Activated CD4-positive, alpha-beta memory T cell treated with anti-CD3 and anti-CD28 coated beads, Interleukin-2, amount 10 ng/mL, durations not matched to agents 7 days and 5 days (primary cell): ENCODE data around the gene DCAF10. TPM values are rescaled to one million over a fixed set of nuclear protein-coding genes. Genes with fewer than 3 reads are reported as not detected.
"Not testable (repeated sequence)": the region's sequence is repeated elsewhere in the genome, so short reads cannot be mapped to it uniquely, and the experiment has no call there.

Source experiments
- CTCF ChIA-PET: fragments of 350-600 bp; sonication (Branson Sonifier 250); formaldehyde crosslinking; loops from one replicate; lab custom pipeline; 2021; ENCODE audit warnings: antibody characterized with exemption, inconsistent platforms; lab: Charles Lee
- POLR2A ChIA-PET: fragments of 350-600 bp; sonication (Branson Sonifier 250); formaldehyde crosslinking; loops from one replicate; lab custom pipeline; 2021; ENCODE audit warnings: antibody characterized with exemption; lab: Charles Lee
- DNase-seq: peaks from one replicate; pipeline ENCODE4 v3.0.0-alpha.2; 2020
- H3K27ac Mint-ChIP-seq: one replicate; pipeline ENCODE4 v1.8.0; 2021; ENCODE audit warnings: mild to moderate bottlenecking, mixed read lengths
- H3K27me3 Mint-ChIP-seq: one replicate; pipeline ENCODE4 v1.8.0; 2021; ENCODE audit warnings: mixed read lengths
- H3K36me3 Mint-ChIP-seq: one replicate; pipeline ENCODE4 v1.8.0; 2021; ENCODE audit warnings: low read depth, mixed read lengths
- H3K4me1 Mint-ChIP-seq: one replicate; pipeline ENCODE4 v1.8.0; 2021; ENCODE audit warnings: mixed read lengths
- H3K4me3 Mint-ChIP-seq: one replicate; pipeline ENCODE4 v1.8.0; 2021; ENCODE audit warnings: mild to moderate bottlenecking, mixed read lengths
- H3K9me3 Mint-ChIP-seq: one replicate; pipeline ENCODE4 v1.8.0; 2021; ENCODE audit warnings: mixed read lengths
- total RNA-seq, 2 experiments: library from RNA; stranded (reverse); gene quantifications; one replicate each; pipeline ENCODE4 v1.2.3, GENCODE V29; 2021

DCAF10 gene
- total RNA-seq, 2 experiments from 2014 or later: 18.7 to 20.7 TPM

- ChIA-PET POLR2A (no interaction called here), CTCF (no interaction called here)
- Mint-ChIP-seq H3K36me3 (peaks cover 2% of the 10 kb centered on the region), H3K4me1 (peaks cover 9% of the 10 kb centered on the region), H3K27me3 (no peaks in the 10 kb centered on the region), H3K4me3 (no peak overlapping the region), H3K27ac (no peak overlapping the region), H3K9me3 (no peaks in the 10 kb centered on the region)
- DNase-seq: no peak
Observed at GRCh38 chr9:37839496-37840461, 39.2 kb downstream of the DCAF10 start.

- no peak for DNase-seq
- Mint-ChIP-seq H3K9me3 (no peaks in the 10 kb centered on the region), H3K4me3 (no peak overlapping the region), H3K27ac (no peak overlapping the region), H3K27me3 (no peaks in the 10 kb centered on the region), H3K4me1 (peaks cover 9% of the 10 kb centered on the region), H3K36me3 (peaks cover 8% of the 10 kb centered on the region)
- ChIA-PET POLR2A (no interaction called here), CTCF (no interaction called here)
Observed at GRCh38 chr9:37840560-37841194, 40.1 kb downstream of the DCAF10 start.

GRCh38 chr9:37852222-37852621 lies 51.6 kb downstream of the DCAF10 start:
- no peak overlapping the region for H3K27ac Mint-ChIP-seq
- no peak overlapping the region for H3K4me3 Mint-ChIP-seq
- CTCF ChIA-PET: no interaction called here
- POLR2A ChIA-PET: interaction anchor here (0.7 kb wide), 1 partner anchor 219 kb away, joined by 3 read pairs; no protein-coding TSS in a partner anchor
- no peaks in the 10 kb centered on the region for H3K9me3 Mint-ChIP-seq
- H3K27me3 Mint-ChIP-seq: no peaks in the 10 kb centered on the region
- DNase-seq: no peak
- peaks cover 7% of the 10 kb centered on the region for H3K36me3 Mint-ChIP-seq
- H3K4me1 Mint-ChIP-seq: no peaks in the 10 kb centered on the region

- H3K36me3 Mint-ChIP-seq: peaks cover 20% of the 10 kb centered on the region
Observed at GRCh38 chr9:37856551-37856950, 56.0 kb downstream of the DCAF10 start.

GRCh38 chr9:37859043-37859442 lies 58.4 kb downstream of the DCAF10 start:
- Mint-ChIP-seq H3K36me3 (peaks cover 24% of the 10 kb centered on the region), H3K4me3 (no peak overlapping the region), H3K9me3 (no peaks in the 10 kb centered on the region), H3K27me3 (no peaks in the 10 kb centered on the region), H3K4me1 (no peaks in the 10 kb centered on the region), H3K27ac (no peak overlapping the region)
- CTCF ChIA-PET: interaction anchor here (0.8 to 1.1 kb wide), 3 partner anchors 42 to 58 kb away, joined by 3 to 4 read pairs (median 3); no protein-coding TSS in a partner anchor
- POLR2A ChIA-PET: no interaction called here
- DNase-seq: no peak

More at GRCh38 chr9:37856551-37856950, 56.0 kb downstream of the DCAF10 start:
- no peak overlapping the region for H3K4me3 Mint-ChIP-seq
- POLR2A ChIA-PET: no interaction called here
- H3K27me3 Mint-ChIP-seq: no peaks in the 10 kb centered on the region
- H3K4me1 Mint-ChIP-seq: no peaks in the 10 kb centered on the region
- CTCF ChIA-PET: interaction anchor here (0.5 kb wide), 1 partner anchor 30 kb away, joined by 4 read pairs; no protein-coding TSS in a partner anchor
- H3K27ac Mint-ChIP-seq: no peak overlapping the region
- DNase-seq: no peak
- no peaks in the 10 kb centered on the region for H3K9me3 Mint-ChIP-seq

- POLR2A ChIA-PET: no interaction called here
- no peaks in the 10 kb centered on the region for H3K9me3 Mint-ChIP-seq
- H3K36me3 Mint-ChIP-seq: peaks cover 20% of the 10 kb centered on the region
- no peak overlapping the region for H3K27ac Mint-ChIP-seq
- DNase-seq: no peak
- no peaks in the 10 kb centered on the region for H3K27me3 Mint-ChIP-seq
- CTCF ChIA-PET: no interaction called here
- H3K4me3 Mint-ChIP-seq: no peak overlapping the region
- no peaks in the 10 kb centered on the region for H3K4me1 Mint-ChIP-seq
Observed at GRCh38 chr9:37862530-37862929, 61.9 kb downstream of the DCAF10 start.

GRCh38 chr9:37870081-37870798 lies 69.6 kb downstream of the DCAF10 start:
- no peak overlapping the region for H3K4me3 Mint-ChIP-seq
- no peak overlapping the region for H3K27ac Mint-ChIP-seq
- no peaks in the 10 kb centered on the region for H3K9me3 Mint-ChIP-seq
- H3K36me3 Mint-ChIP-seq: peaks cover 2% of the 10 kb centered on the region
- POLR2A ChIA-PET: no interaction called here
- CTCF ChIA-PET: no interaction called here
- DNase-seq: no peak
- H3K27me3 Mint-ChIP-seq: no peaks in the 10 kb centered on the region
- H3K4me1 Mint-ChIP-seq: no peaks in the 10 kb centered on the region

- CTCF ChIA-PET: no interaction called here
- H3K27me3 Mint-ChIP-seq: no peaks in the 10 kb centered on the region
- no peaks in the 10 kb centered on the region for H3K4me1 Mint-ChIP-seq
- no peak overlapping the region for H3K27ac Mint-ChIP-seq
- no peaks in the 10 kb centered on the region for H3K9me3 Mint-ChIP-seq
- POLR2A ChIA-PET: no interaction called here
- DNase-seq: no peak
- peaks cover 5% of the 10 kb centered on the region for H3K36me3 Mint-ChIP-seq
- H3K4me3 Mint-ChIP-seq: no peak overlapping the region
Observed at GRCh38 chr9:37870799-37871176, 70.2 kb downstream of the DCAF10 start.

- POLR2A ChIA-PET: no interaction called here
- CTCF ChIA-PET: no interaction called here
- H3K4me3 Mint-ChIP-seq: no peak overlapping the region
- H3K9me3 Mint-ChIP-seq: peaks cover 5% of the 10 kb centered on the region
- no peaks in the 10 kb centered on the region for H3K27me3 Mint-ChIP-seq
- peaks cover 25% of the 10 kb centered on the region for H3K36me3 Mint-ChIP-seq
- H3K4me1 Mint-ChIP-seq: no peaks in the 10 kb centered on the region
- no peak for DNase-seq
- no peak overlapping the region for H3K27ac Mint-ChIP-seq
Observed at GRCh38 chr9:37873955-37874354, 73.4 kb downstream of the DCAF10 start.

- Mint-ChIP-seq H3K36me3 (peaks cover 38% of the 10 kb centered on the region), H3K27ac (no peak overlapping the region), H3K4me1 (no peaks in the 10 kb centered on the region), H3K27me3 (no peaks in the 10 kb centered on the region), H3K9me3 (peaks cover 5% of the 10 kb centered on the region), H3K4me3 (no peak overlapping the region)
- CTCF ChIA-PET: no interaction called here
- POLR2A ChIA-PET: no interaction called here
- no peak for DNase-seq
Observed at GRCh38 chr9:37876376-37876775, 75.8 kb downstream of the DCAF10 start.

GRCh38 chr9:37880916-37881479 lies 80.4 kb downstream of the DCAF10 start:
- Mint-ChIP-seq H3K4me1 (peaks cover 14% of the 10 kb centered on the region), H3K27ac (no peak overlapping the region), H3K36me3 (peaks cover 47% of the 10 kb centered on the region), H3K27me3 (no peaks in the 10 kb centered on the region), H3K9me3 (peaks cover 5% of the 10 kb centered on the region), H3K4me3 (no peak overlapping the region)
- ChIA-PET CTCF (no interaction called here), POLR2A (no interaction called here)
- DNase-seq: no peak

GRCh38 chr9:37887977-37888583 lies 87.5 kb downstream of the DCAF10 start:
- H3K27me3 Mint-ChIP-seq, POLR2A ChIA-PET, H3K27ac Mint-ChIP-seq, DNase-seq, CTCF ChIA-PET, H3K4me3 Mint-ChIP-seq, H3K9me3 Mint-ChIP-seq: not testable (repeated sequence)
- H3K36me3 Mint-ChIP-seq: peaks cover 51% of the 10 kb centered on the region
- peaks cover 15% of the 10 kb centered on the region for H3K4me1 Mint-ChIP-seq
